Measurements from ENCODE around the gene ITGA6. TPM values are rescaled to one million over a fixed set of nuclear protein-coding genes. Genes with fewer than 3 reads are reported as not detected.
A peak's percentile ranks its signal among the peaks of the same experiment; 100 is the strongest.

Gene ITGA6
- total RNA-seq, 4 donors from 2014 or later = 29.9 to 46.5 (median 36.6) TPM

DNA sequence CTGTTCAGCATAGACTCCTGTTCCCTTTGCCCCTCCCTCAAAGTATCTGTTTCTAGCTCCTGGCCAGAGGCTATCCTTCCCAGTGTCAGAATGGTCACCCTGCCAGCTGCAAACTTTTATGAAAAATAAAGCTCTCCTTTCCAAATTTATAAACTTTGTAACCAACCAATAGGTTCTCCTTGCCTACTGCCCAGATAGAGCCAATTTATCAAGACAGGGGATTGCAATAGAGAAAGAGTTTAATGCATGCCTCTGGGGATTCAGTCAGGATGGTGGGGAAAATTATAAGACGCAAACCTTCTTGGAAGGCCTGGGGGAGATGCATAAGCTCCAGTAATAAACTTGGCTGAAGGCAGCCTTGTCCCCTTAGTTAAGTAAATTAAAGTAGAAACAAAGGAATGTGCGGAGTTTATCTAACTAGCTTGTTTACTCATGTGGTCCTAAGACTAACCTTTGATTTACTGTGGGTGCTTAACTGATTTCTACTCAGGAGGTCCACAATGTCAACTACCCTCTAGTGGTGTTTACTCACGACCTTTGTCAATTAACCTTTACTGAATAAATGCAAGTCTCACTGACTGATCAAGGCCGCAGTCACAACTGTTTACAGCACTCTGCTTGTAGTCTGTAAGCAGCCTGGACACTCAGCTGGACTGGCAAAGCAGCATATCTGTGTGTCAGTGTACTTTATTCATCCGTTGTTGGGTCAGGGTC lies 85.6 kb downstream of the ITGA6 start:
- no peaks in the 10 kb centered on the region for H3K4me1 ChIP-seq
- no peaks in the 10 kb centered on the region for H3K27me3 ChIP-seq
- no peak overlapping the region for H3K27ac ChIP-seq (replicated peaks in 1 of 4)
- 87% methylated on average over 5 of the region's 5 CpGs for WGBS
- no peak for TF ChIP-seq EP300 (IDR thresholded peaks at IDR 0.05)
- TF ChIP-seq, protein P1, sequence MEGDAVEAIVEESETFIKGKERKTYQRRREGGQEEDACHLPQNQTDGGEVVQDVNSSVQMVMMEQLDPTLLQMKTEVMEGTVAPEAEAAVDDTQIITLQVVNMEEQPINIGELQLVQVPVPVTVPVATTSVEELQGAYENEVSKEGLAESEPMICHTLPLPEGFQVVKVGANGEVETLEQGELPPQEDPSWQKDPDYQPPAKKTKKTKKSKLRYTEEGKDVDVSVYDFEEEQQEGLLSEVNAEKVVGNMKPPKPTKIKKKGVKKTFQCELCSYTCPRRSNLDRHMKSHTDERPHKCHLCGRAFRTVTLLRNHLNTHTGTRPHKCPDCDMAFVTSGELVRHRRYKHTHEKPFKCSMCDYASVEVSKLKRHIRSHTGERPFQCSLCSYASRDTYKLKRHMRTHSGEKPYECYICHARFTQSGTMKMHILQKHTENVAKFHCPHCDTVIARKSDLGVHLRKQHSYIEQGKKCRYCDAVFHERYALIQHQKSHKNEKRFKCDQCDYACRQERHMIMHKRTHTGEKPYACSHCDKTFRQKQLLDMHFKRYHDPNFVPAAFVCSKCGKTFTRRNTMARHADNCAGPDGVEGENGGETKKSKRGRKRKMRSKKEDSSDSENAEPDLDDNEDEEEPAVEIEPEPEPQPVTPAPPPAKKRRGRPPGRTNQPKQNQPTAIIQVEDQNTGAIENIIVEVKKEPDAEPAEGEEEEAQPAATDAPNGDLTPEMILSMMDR (IDR thresholded peaks at IDR 0.05) = no peak
- no peak for TF ChIP-seq POLR2A (IDR thresholded peaks at IDR 0.05; ENCODE audit: low read depth)
- no peak for TF ChIP-seq POLR2AphosphoS5 (IDR thresholded peaks at IDR 0.05)
- intact Hi-C loops (cut with DNase I) = no loop called here
- no peak for DNase-seq (ENCODE audit: extremely low spot score)
- H3K4me3 ChIP-seq = no peak overlapping the region
- peaks cover 0 to 9% (median 0%) of the 10 kb centered on the region in 4 donors for H3K36me3 ChIP-seq
- H3K9me3 ChIP-seq = peaks cover 0 to 28% (median 20%) of the 10 kb centered on the region in 4 donors

DNA sequence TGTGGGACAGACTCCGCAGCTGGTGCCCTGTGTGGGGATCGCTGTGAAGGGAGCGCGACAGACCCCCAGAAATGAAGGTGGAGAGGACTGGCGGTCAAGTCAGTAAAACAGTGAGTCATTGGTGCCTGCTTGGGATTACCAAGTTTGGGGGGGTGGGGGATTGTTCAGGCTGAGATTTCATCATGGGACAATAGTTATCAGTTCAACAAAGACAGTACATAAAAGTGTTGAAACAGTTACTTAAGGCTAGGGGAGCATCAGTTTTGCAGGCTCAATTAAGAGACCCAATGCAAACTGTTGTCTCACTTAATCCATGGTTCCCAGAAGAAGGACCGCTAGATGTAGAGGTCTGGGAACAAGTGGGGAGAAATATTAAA lies 86.1 kb downstream of the ITGA6 start:
- H3K9me3 ChIP-seq = peaks cover 0 to 28% (median 20%) of the 10 kb centered on the region in 4 donors
- H3K4me1 ChIP-seq = no peaks in the 10 kb centered on the region
- no peak overlapping the region for H3K27ac ChIP-seq (replicated peaks in 1 of 4)
- H3K27me3 ChIP-seq = no peaks in the 10 kb centered on the region
- intact Hi-C loops (cut with DNase I) = no loop called here
- DNase-seq (ENCODE audit: extremely low spot score) = peak; percentile 29
- WGBS = 89% methylated on average over 6 of the region's 6 CpGs
- no peak overlapping the region for H3K4me3 ChIP-seq
- peaks cover 0 to 3% (median 0%) of the 10 kb centered on the region in 4 donors for H3K36me3 ChIP-seq
- TF ChIP-seq EP300 (IDR thresholded peaks at IDR 0.05) = no peak
- TF ChIP-seq, protein P1 (IDR thresholded peaks at IDR 0.05) = no peak
- TF ChIP-seq POLR2A (IDR thresholded peaks at IDR 0.05; ENCODE audit: low read depth) = no peak

DNA sequence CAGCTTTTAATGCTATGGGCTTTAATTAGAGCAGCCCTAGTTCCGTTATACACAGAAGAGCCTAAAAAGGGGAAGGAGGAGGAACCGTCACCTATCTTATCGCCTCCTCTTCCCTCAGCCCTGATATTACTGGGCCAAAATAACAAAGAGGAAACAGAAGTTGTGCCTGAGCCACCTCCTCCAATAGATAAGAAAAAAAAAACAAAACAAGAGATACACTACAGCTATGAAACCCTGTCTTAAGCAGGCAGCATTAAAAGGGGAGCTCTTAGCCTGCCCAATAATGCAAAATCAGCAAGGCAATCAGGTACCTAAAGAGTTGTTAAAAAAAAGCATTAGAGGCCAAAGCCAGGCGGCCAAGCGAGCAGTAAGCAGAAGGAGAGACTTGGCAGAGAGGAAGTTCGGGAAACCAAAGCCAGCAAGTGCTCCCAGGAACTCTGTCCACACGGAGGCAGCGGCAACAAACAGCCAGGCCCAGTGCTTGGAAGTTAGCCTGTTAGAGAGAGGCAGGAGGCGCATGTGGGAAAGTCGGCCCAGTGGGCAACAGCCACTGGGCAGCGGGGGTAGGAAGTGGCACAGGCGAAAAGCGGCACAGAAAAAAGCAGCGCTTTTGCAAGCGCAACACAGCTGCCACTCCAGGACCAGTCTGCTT lies 86.7 kb downstream of the ITGA6 start:
- H3K36me3 ChIP-seq = no peaks in the 10 kb centered on the region
- peak; percentile 79 for DNase-seq (ENCODE audit: extremely low spot score)
- WGBS = 95% methylated on average over 15 of the region's 15 CpGs
- intact Hi-C loops (cut with DNase I) = no loop called here
- no peak for TF ChIP-seq POLR2AphosphoS5 (IDR thresholded peaks at IDR 0.05)
- no peak for TF ChIP-seq POLR2A (IDR thresholded peaks at IDR 0.05; ENCODE audit: low read depth)
- TF ChIP-seq, protein P1 (IDR thresholded peaks at IDR 0.05) = no peak
- no peak for TF ChIP-seq EP300 (IDR thresholded peaks at IDR 0.05)
- no peaks in the 10 kb centered on the region for H3K27me3 ChIP-seq
- no peak overlapping the region for H3K4me3 ChIP-seq
- no peak overlapping the region for H3K27ac ChIP-seq (replicated peaks in 1 of 4)
- H3K9me3 ChIP-seq = peaks cover 0 to 28% (median 20%) of the 10 kb centered on the region in 4 donors
- H3K4me1 ChIP-seq = no peaks in the 10 kb centered on the region

DNA sequence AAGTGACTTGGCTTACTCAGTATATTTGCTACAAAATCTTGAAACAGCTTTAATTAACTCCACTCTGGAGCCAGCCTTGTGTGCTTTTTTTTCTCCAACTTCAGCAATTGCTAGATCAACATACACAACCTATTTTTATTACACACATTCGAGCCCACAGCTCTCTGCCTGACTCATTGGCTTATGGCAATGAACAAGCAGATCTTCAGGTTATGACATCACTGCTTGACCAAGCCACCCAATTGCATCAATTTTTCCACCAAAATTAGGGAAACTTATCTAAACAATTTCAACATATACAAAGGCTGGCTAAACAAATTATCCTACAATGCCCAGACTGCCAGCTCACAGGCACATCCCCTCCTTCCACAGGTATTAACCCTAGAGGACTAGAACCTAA lies 88.9 kb downstream of the ITGA6 start:
- peaks cover 0 to 25% (median 18%) of the 10 kb centered on the region in 4 donors for H3K9me3 ChIP-seq
- H3K27me3 ChIP-seq = no peaks in the 10 kb centered on the region
- no peak overlapping the region for H3K4me3 ChIP-seq
- no peak for DNase-seq (ENCODE audit: extremely low spot score)
- TF ChIP-seq POLR2AphosphoS5 (IDR thresholded peaks at IDR 0.05) (no peak), POLR2A (IDR thresholded peaks at IDR 0.05; ENCODE audit: low read depth) (no peak), EP300 (IDR thresholded peaks at IDR 0.05) (no peak)
- TF ChIP-seq, protein P1 (IDR thresholded peaks at IDR 0.05) = no peak
- no peaks in the 10 kb centered on the region for H3K4me1 ChIP-seq
- intact Hi-C loops (cut with DNase I) = no loop called here
- WGBS = 61% methylated on average over 1 of the region's 1 CpG
- H3K36me3 ChIP-seq = no peaks in the 10 kb centered on the region
- no peak overlapping the region for H3K27ac ChIP-seq (replicated peaks in 1 of 4)
